GM23338 (cell line): Measurements from ENCODE around the gene ABCA7.

Experiments
- CTCF ChIP-seq, 2 experiments: fragments of 200-600 bp in 1 of 2; sonication (generic) in 1 of 2; conservative IDR thresholded peaks; 2 replicates each; pipeline versions ENCODE4 v1.5.1 to v1.6.1; 2016 to 2017; ENCODE audit warnings: antibody characterized with exemption in 2 of 2, low read depth in 2 of 2, mild to moderate bottlenecking in 2 of 2, moderate library complexity in 1 of 2
- EZH2phosphoT487 ChIP-seq: fragments of 200-600 bp; sonication (generic); IDR thresholded peaks from one replicate; pipeline ENCODE4 v1.8.1; 2018; ENCODE audit warnings: antibody characterized with exemption; ENCODE audit not compliant: unreplicated experiment

DNA sequence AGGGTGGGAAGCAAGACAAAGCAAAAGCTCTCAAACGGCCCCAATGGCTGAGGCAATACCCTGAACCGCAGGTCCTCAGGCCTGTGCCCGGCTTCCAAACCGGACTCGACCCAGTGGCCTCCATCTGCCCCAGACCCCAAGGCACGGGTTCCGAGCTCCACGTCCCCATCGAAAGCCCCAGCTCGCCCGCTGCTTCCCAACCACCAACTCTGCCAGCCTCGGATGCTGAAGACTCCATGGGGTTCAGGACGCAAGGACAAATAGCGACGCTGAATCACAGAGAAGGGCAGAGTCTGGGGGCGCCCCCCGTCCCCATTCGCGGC is 54.7 kb downstream of the ABCA7 start:
- TF ChIP-seq CTCF (conservative IDR thresholded peaks at IDR 0.05; ENCODE audit: low read depth in 2 of 2) (no peak), EZH2phosphoT487 (no peak)
